Measurements from ENCODE around the gene USP10. TPM values are rescaled to one million over a fixed set of nuclear protein-coding genes. Genes with fewer than 3 reads are reported as not detected.

Gene USP10
- total RNA-seq, 2 experiments from 2014 or later: 86.5 to 99.0 TPM

DNA sequence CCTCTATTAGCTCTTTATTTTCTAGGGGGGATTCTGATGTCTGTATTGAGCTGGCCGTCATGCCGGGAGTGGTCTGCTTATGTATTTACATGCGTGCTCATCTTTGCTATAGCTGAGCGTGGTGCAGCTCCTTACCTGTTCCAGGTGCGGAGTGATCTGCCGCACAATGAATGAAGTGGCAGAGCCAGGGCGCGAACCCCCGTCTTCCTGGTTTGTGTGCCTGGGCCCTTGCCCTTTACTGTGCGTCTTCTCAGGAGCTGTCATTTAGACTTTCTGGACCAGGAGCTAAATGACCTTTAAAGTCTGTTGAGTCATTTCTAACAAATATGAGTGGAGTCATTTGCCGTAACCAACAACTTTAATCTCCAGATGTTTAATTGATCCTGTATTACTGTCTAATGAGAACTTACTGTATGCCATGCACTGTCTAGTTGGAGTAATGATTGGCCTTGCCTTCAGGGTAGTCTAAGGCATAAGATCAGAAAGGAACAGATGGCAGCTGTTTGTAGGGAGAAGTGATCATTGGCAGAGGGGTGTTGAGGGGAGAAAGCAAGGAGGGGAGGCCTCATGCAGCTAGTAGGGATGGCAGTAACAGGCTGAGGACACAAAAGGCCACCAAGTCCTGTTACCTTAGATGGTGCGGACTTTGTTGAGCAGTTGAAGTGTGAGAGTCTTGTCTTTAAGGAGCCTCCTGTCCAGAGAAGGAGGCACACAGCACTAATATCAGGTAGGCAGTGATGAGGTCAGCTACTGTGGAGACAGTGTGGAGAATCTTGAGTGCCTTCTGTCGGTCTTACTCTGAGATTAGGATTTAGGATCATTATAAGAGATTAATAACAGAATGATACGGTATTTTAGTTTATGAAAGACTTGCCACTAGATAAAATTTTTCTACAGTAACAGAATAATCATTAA, 53.9 kb downstream of the USP10 start:
- DNase-seq: no peak
- H3K36me3 Mint-ChIP-seq (ENCODE audit: low read depth): peaks cover 6% of the 10 kb centered on the region
- no peak overlapping the region for H3K4me3 Mint-ChIP-seq
- no peaks in the 10 kb centered on the region for H3K27me3 Mint-ChIP-seq
- H3K4me1 Mint-ChIP-seq: peaks cover 71% of the 10 kb centered on the region
- no peaks in the 10 kb centered on the region for H3K9me3 Mint-ChIP-seq
- no peak overlapping the region for H3K27ac Mint-ChIP-seq
- ChIA-PET POLR2A (no interaction called here), CTCF (interaction anchor here (0.8 to 5.3 kb wide), 19 partner anchors 9 to 477 kb away, joined by 3 to 46 read pairs (median 4); partner anchors contain the start of gene ZDHHC7)

DNA sequence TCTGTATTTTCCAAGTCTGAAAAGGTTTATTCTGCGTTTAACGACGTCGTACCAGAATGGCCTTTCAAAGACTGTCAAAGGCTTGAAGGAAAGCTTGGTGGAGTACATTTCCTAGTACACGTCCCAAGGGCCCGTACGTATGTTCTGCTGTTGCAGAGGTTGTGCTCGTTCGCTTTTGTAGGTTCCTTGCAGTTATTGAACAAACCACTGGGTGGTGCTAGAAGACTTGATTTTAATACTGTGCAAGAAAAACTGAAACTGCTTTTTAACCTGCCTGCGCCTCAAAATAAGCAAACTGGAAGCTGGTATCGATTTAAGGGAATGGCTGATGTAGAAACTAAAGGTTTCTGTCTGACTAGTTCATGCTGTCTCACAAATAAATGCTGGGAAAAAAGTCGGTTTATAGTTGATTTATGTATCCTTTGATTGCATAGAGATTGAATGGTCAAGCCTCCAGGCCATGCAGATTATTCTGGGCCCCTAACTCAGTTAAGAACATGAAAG, 54.6 kb downstream of the USP10 start:
- CTCF ChIA-PET: interaction anchor here (0.6 to 5.3 kb wide), 17 partner anchors 9 to 391 kb away, joined by 3 to 46 read pairs (median 4); no protein-coding TSS in a partner anchor
- H3K27ac Mint-ChIP-seq: peak overlapping the region; percentile 27
- H3K27me3 Mint-ChIP-seq: no peaks in the 10 kb centered on the region
- peak; percentile 89 for DNase-seq
- POLR2A ChIA-PET: no interaction called here
- H3K9me3 Mint-ChIP-seq: no peaks in the 10 kb centered on the region
- peaks cover 6% of the 10 kb centered on the region for H3K36me3 Mint-ChIP-seq (ENCODE audit: low read depth)
- peak overlapping the region; percentile 25 for H3K4me3 Mint-ChIP-seq
- H3K4me1 Mint-ChIP-seq: peaks cover 75% of the 10 kb centered on the region

DNA sequence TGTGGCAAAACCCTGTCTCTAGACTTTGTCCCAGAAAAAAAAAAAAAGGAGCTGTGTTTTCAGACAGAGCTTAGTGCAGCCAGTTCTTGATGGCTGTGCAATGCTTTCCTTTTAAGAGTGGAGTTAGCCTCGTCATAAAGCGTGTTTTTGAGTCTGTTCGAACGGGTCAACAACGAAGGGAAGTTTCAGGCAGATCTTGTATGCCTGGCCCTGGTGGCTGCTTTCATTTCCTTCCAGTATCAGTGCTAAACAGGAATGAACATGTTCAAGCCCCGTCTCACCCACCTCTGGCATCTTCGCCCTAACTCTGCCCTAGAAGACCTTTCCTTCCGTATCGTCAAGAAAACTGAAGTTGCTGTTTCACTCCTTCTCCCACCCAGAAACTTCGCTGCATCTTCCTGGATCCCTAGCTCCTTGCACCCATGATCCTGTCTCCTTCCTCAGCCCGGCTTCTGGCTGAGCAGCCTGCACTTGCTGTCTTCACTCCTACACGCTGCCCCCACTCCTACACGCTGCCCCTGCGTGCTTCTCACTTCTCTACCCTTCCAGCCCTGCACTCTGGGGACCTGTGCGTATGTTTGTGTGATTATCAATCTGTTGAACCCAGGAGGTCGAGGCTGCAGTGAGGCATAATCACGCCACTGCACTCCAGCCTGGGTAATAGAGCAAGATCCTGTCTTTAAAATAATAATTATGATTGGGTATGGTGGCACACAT, 55.3 kb downstream of the USP10 start:
- Mint-ChIP-seq H3K36me3 (ENCODE audit: low read depth) (peaks cover 6% of the 10 kb centered on the region), H3K9me3 (no peaks in the 10 kb centered on the region), H3K27me3 (no peaks in the 10 kb centered on the region), H3K4me1 (peaks cover 75% of the 10 kb centered on the region), H3K27ac (peak overlapping the region; percentile 27), H3K4me3 (no peak overlapping the region)
- CTCF ChIA-PET: interaction anchor here (0.6 to 5.3 kb wide), 17 partner anchors 8 to 257 kb away, joined by 3 to 46 read pairs (median 4); no protein-coding TSS in a partner anchor
- no peak for DNase-seq
- POLR2A ChIA-PET: no interaction called here

DNA sequence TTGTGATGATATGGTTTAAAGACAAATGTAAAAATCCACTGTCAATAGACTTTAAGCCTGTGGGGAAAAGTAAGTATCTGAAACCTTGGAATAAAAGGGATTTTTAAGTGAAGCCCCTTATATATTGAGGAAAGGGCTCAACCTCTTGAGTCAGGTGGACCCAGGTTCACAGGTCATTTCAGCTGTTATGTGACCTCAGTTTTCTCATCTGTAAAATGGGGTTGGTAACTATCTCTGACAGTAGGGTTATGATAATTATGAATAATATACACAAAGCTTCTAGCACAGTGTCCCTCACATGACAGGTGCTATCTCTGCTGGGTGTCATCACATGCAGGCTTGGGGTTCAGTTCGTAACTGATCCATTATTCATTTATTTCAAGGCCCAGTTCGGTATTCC, 57.0 kb downstream of the USP10 start:
- DNase-seq: no peak
- no peak overlapping the region for H3K27ac Mint-ChIP-seq
- no peaks in the 10 kb centered on the region for H3K9me3 Mint-ChIP-seq
- CTCF ChIA-PET: interaction anchor here (1.1 kb wide), 1 partner anchor 8 kb away, joined by 3 read pairs; no protein-coding TSS in a partner anchor
- H3K4me1 Mint-ChIP-seq: peaks cover 59% of the 10 kb centered on the region
- H3K36me3 Mint-ChIP-seq (ENCODE audit: low read depth): peaks cover 13% of the 10 kb centered on the region
- POLR2A ChIA-PET: no interaction called here
- no peak overlapping the region for H3K4me3 Mint-ChIP-seq
- no peaks in the 10 kb centered on the region for H3K27me3 Mint-ChIP-seq

DNA sequence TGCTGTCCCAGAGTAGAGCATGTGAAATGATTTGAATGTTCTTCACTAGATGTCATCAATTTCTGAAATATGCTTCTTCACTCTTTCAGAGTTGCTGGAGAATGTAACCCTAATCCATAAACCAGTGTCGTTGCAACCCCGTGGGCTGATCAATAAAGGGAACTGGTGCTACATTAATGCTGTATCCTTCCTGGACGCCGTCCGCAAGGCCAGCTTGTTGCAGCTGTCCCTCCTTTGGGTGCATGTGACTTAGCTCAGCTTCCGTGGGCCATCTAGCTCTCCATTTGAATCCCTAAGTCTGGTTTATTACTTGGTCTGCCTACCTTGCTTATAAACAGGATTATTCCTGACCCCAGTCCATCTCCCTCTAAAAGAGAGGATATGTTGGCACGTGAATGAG, 58.8 kb downstream of the USP10 start:
- Mint-ChIP-seq H3K36me3 (ENCODE audit: low read depth) (peaks cover 22% of the 10 kb centered on the region), H3K4me3 (no peak overlapping the region), H3K9me3 (no peaks in the 10 kb centered on the region), H3K27ac (peak overlapping the region; percentile 59), H3K4me1 (peaks cover 47% of the 10 kb centered on the region), H3K27me3 (no peaks in the 10 kb centered on the region)
- ChIA-PET CTCF (interaction anchor here (1.1 to 1.6 kb wide), 4 partner anchors 10 to 197 kb away, joined by 3 to 4 read pairs (median 4); no protein-coding TSS in a partner anchor), POLR2A (no interaction called here)
- DNase-seq: no peak

DNA sequence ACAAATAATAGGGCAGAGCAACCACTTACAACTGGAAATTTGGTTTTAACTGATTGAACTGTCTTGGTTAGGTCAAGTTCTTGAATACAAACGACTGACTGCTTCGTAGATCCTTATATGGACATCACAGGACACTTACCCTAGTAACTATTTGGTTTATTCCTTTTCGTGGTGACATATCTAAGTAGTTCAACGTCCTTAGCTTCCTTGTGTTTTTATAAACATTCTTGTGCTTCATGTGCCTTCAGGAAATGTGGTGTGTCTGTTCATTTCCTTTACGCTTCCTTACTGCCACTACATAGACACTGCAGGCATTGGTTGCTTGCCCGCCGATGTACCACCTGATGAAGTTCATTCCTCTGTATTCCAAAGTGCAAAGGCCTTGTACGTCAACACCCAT, 59.3 kb downstream of the USP10 start:
- no peaks in the 10 kb centered on the region for H3K9me3 Mint-ChIP-seq
- H3K27ac Mint-ChIP-seq: peak overlapping the region; percentile 59
- CTCF ChIA-PET: interaction anchor here (0.9 to 1.5 kb wide), 5 partner anchors 10 to 196 kb away, joined by 3 to 4 read pairs (median 3); no protein-coding TSS in a partner anchor
- peaks cover 46% of the 10 kb centered on the region for H3K4me1 Mint-ChIP-seq
- POLR2A ChIA-PET: interaction anchor here (0.6 kb wide), 1 partner anchor 669 kb away, joined by 3 read pairs; no protein-coding TSS in a partner anchor
- peaks cover 26% of the 10 kb centered on the region for H3K36me3 Mint-ChIP-seq (ENCODE audit: low read depth)
- no peak overlapping the region for H3K4me3 Mint-ChIP-seq
- H3K27me3 Mint-ChIP-seq: no peaks in the 10 kb centered on the region
- DNase-seq: no peak

DNA sequence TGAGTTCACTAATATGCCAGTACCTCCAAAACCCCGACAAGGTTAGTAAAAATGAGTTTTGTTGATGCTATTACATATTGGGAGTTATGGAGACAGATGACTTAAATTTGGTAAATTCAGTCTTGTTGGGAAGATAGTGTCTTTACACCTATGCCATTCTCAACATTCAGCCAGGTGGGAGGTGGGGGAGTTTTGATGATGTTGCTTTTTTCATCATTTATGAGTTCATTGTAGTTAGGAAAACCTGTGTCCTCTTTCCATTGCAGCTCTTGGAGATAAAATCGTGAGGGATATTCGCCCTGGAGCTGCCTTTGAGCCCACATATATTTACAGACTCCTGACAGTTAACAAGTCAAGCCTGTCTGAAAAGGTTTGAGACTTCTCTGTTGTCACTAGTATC, 60.1 kb downstream of the USP10 start:
- Mint-ChIP-seq H3K36me3 (ENCODE audit: low read depth) (peaks cover 32% of the 10 kb centered on the region), H3K4me1 (peaks cover 44% of the 10 kb centered on the region), H3K27ac (no peak overlapping the region), H3K4me3 (no peak overlapping the region), H3K9me3 (no peaks in the 10 kb centered on the region), H3K27me3 (no peaks in the 10 kb centered on the region)
- POLR2A ChIA-PET: interaction anchor here (0.6 kb wide), 1 partner anchor 70 kb away, joined by 3 read pairs; no protein-coding TSS in a partner anchor
- CTCF ChIA-PET: interaction anchor here (0.9 to 1.5 kb wide), 5 partner anchors 9 to 192 kb away, joined by 3 to 6 read pairs (median 3); no protein-coding TSS in a partner anchor
- DNase-seq: no peak

DNA sequence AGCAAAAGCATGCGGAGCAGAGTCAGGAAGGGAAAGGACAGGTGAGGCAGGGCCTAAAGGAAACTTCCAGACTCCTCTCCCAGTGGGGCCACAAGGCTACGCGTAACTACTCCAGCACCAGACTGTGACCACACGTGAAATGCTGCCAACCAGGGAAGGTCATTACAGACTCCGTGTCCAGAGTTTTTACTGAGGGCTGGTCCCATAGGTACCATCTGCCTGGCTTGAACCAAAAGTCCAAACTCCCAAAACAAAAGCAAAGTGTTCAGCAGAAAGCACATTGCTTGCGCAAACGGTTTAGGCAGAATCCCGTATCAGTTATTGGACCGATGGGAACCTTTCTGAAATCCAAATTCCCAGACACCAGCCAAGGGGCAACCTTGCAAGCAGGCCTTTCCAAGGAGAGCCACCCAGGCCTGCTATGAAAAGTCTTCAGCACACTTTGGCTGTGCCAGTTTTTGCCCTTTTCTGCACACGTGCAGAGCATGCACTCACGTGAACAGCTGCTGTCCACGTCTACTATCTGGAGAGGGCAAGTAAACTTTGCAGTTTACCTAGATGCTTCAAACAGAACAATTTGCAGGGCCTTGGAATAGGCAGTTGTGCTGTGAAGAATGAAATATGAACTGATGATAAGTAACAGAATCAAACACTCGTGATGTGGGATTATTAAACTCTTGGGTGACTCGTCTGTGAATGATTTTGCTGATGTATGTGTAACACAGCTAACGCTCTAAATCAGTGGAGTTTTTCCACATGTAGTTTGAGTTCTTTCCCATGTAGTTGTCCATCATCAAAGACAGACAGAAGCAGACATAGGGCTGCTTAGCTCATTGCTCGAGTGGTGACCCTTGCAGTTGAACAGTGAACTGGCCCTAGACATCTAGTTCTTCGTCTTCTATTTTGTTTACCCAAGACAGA, 61.9 kb downstream of the USP10 start:
- ChIA-PET CTCF (interaction anchor here (1.1 to 1.6 kb wide), 5 partner anchors 9 to 209 kb away, joined by 3 to 5 read pairs (median 3); no protein-coding TSS in a partner anchor), POLR2A (no interaction called here)
- no peaks in the 10 kb centered on the region for H3K27me3 Mint-ChIP-seq
- peaks cover 51% of the 10 kb centered on the region for H3K4me1 Mint-ChIP-seq
- H3K9me3 Mint-ChIP-seq: no peaks in the 10 kb centered on the region
- DNase-seq: no peak
- H3K27ac Mint-ChIP-seq: peak overlapping the region; percentile 51
- H3K36me3 Mint-ChIP-seq (ENCODE audit: low read depth): peaks cover 43% of the 10 kb centered on the region
- no peak overlapping the region for H3K4me3 Mint-ChIP-seq

DNA sequence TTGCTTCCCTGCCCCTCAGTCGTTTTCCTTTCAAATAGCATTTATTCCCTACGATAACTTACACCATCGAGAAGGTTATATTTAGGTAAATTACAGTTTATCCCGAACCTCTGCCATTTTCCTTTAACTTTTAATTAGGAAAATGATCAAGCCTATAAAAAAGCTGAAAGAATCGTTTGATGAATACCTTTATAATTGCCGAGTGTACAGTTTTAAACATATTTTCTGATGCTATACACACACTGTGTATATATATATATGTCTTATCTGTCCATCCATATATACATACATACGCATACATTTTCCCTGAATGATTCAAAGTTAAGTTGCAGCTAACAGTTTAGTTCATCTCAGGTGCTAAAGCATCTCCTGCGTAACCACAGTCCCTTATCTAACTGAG, 63.4 kb downstream of the USP10 start:
- Mint-ChIP-seq H3K4me3 (no peak overlapping the region), H3K27ac (no peak overlapping the region), H3K9me3 (no peaks in the 10 kb centered on the region), H3K4me1 (peaks cover 56% of the 10 kb centered on the region), H3K27me3 (no peaks in the 10 kb centered on the region), H3K36me3 (ENCODE audit: low read depth) (peaks cover 55% of the 10 kb centered on the region)
- DNase-seq: no peak
- CTCF ChIA-PET: interaction anchor here (0.6 to 1.6 kb wide), 4 partner anchors 9 to 960 kb away, joined by 4 to 7 read pairs (median 4); no protein-coding TSS in a partner anchor
- POLR2A ChIA-PET: no interaction called here

DNA sequence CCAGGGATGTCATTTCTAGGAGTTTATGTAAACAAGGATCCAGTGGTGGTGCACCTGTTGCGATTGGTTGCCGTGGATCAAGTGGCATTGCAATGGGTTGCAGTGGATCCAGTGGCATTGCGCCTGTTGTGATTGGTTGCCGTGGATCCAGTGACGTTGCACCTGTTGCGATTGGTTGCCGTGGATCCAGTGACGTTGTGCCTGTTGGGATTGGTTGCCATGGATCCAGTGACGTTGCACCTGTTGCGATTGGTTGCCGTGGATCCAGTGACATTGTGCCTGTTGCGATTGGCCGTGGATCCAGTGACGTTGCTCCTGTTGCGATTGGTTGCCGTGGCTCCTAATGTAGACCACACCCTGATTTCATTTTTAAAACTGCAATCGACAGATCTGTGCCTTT, 63.8 kb downstream of the USP10 start:
- Mint-ChIP-seq H3K4me1 (peaks cover 56% of the 10 kb centered on the region), H3K27ac (no peak overlapping the region), H3K27me3 (no peaks in the 10 kb centered on the region), H3K36me3 (ENCODE audit: low read depth) (peaks cover 59% of the 10 kb centered on the region), H3K9me3 (no peaks in the 10 kb centered on the region), H3K4me3 (no peak overlapping the region)
- ChIA-PET CTCF (interaction anchor here (1.2 kb wide), 1 partner anchor 9 kb away, joined by 7 read pairs; no protein-coding TSS in a partner anchor), POLR2A (no interaction called here)
- DNase-seq: no peak

DNA sequence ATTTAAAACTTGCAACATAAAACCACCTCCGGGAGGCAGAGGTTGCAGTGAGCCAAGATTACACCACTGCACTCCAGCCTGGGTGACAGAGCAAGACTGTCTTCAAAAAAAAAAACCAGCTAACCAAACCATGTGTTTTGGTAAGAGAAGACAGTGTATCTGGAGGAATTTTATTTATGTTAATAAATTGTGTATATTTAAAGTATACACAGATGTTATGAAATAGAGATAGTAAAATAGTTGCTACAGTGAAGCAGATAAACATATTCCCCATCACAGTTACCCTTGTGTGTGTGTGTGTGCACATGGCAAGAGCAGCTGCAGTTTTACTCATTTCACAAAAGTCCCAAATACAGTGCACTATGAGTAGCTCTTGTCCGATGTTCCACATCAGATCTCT, 65.2 kb downstream of the USP10 start:
- CTCF ChIA-PET: interaction anchor here (0.6 to 1.6 kb wide), 3 partner anchors 11 to 78 kb away, joined by 3 to 5 read pairs (median 3); no protein-coding TSS in a partner anchor

More for the DNA sequence above, 65.2 kb downstream of the USP10 start:
- H3K4me1 Mint-ChIP-seq: peaks cover 57% of the 10 kb centered on the region
- no peak for DNase-seq
- no peaks in the 10 kb centered on the region for H3K9me3 Mint-ChIP-seq
- no peak overlapping the region for H3K4me3 Mint-ChIP-seq
- POLR2A ChIA-PET: no interaction called here
- H3K27ac Mint-ChIP-seq: peak overlapping the region; percentile 27
- H3K27me3 Mint-ChIP-seq: no peaks in the 10 kb centered on the region
- H3K36me3 Mint-ChIP-seq (ENCODE audit: low read depth): peaks cover 73% of the 10 kb centered on the region
